Sigmoid colon (tissue), 7 donors: Measurements from ENCODE around the gene FKBP10. TPM values are rescaled to one million over a fixed set of nuclear protein-coding genes. Genes with fewer than 3 reads are reported as not detected.
A peak's percentile ranks its signal among the peaks of the same experiment; 100 is the strongest.

Experiments
- DNase-seq: peaks from one replicate; pipeline ENCODE4 v3.0.0-alpha.2; 2019
- H3K27ac ChIP-seq, 4 donors: fragments of 200-600 bp; sonication (generic); one replicate each; pipeline ENCODE4 v1.5.1; 2016 to 2019; ENCODE audit warnings: mild to moderate bottlenecking in 1 of 4
- H3K27me3 ChIP-seq, 3 donors: fragments of 200-600 bp; sonication (generic); one replicate each; pipeline ENCODE4 v1.5.1; 2019; ENCODE audit warnings: mild to moderate bottlenecking in 1 of 3
- H3K36me3 ChIP-seq, 4 donors: fragments of 200-600 bp; sonication (generic); one replicate each; pipeline ENCODE4 v1.5.1; 2016 to 2019
- H3K4me1 ChIP-seq, 4 donors: fragments of 200-600 bp; sonication (generic); one replicate each; pipeline ENCODE4 v1.5.1; 2017 to 2019
- H3K4me3 ChIP-seq, 4 donors: fragments of 200-600 bp; sonication (generic); one replicate each; pipeline ENCODE4 v1.5.1; 2017 to 2019; ENCODE audit warnings: mild to moderate bottlenecking in 2 of 4, moderate library complexity in 1 of 4
- H3K9me3 ChIP-seq, 4 donors: fragments of 200-600 bp in 3 of 4; sonication (generic) in 3 of 4; one replicate each; pipeline versions ENCODE4 v1.5.1 to v1.6.1; 2013 to 2019
- CTCF ChIP-seq, 4 experiments: fragments of 450-650 bp in 3 of 4; fragments of 200-600 bp in 1 of 4; IDR thresholded peaks; one replicate each; pipeline ENCODE4 v1.5.1; 2016 to 2019; ENCODE audit warnings: antibody characterized with exemption in 4 of 4, mild to moderate bottlenecking in 3 of 4, moderate library complexity in 2 of 4
- EP300 ChIP-seq, 4 donors: sonication (generic); formaldehyde crosslinking; IDR thresholded peaks; one replicate each; pipeline ENCODE4 v1.6.1; 2017; ENCODE audit warnings: antibody characterized with exemption in 4 of 4
- POLR2A ChIP-seq, 2 donors: fragments of 450-650 bp; IDR thresholded peaks; one replicate each; pipeline ENCODE4 v1.6.1; 2016; ENCODE audit warnings: antibody characterized with exemption in 2 of 2, mild to moderate bottlenecking in 2 of 2, moderate library complexity in 2 of 2
- POLR2AphosphoS5 ChIP-seq, 4 donors: sonication (generic); formaldehyde crosslinking; IDR thresholded peaks; one replicate each; pipeline ENCODE4 v1.6.1; 2017; ENCODE audit warnings: antibody characterized with exemption in 4 of 4
- WGBS, 2 donors: extraction: QIAGEN DNeasy Blood & Tissue Kit; methylation state at CpG; one replicate each; pipeline ENCODE4 v1.1.7; 2013; 5-methylcytosine and 5-hydroxymethylcytosine counted together
- intact Hi-C: fragments of 100-400 bp; cut with DNase I; formaldehyde crosslinking; loops from one replicate; pipeline ENCODE4 v1.15.1; 2023
- polyA plus RNA-seq, 3 donors: library from polyadenylated mRNA; stranded (reverse); fragments of 200-250 nt; gene quantifications; one replicate each; pipeline ENCODE4 v1.2.3, GENCODE V29; 2013
- total RNA-seq, 4 donors: library from RNA; depleted of rRNA; stranded (reverse); fragments of >200 nt; gene quantifications; one replicate each; pipeline ENCODE4 v1.1.0, GENCODE V29; 2016
- donor health status: healthy with polysubstance abuse.
- donor health status: Bipolar disorder and iron deficiency.
- donor health status: healthy.

Gene FKBP10
- total and polyA plus RNA-seq, 7 donors: 5.5 to 71.2 (median 34.2) TPM

GRCh38 chr17:41800601-41801373, 12.0 kb upstream of the FKBP10 start:
- intact Hi-C loops: loop anchor here (1.0 kb wide), 1 partner anchor 62 kb away; no protein-coding TSS in a partner anchor
- DNase-seq: peak; percentile 74
- no peak overlapping the region for H3K4me3 ChIP-seq
- H3K27ac ChIP-seq: peak overlapping the region in 2 of 4 donors; percentile 9 to 14
- WGBS, 2 donors: 7 to 53% methylated on average over 18 of the region's 18 CpGs
- H3K9me3 ChIP-seq: no peaks in the 10 kb centered on the region
- TF ChIP-seq EP300 (IDR thresholded peaks at IDR 0.05) (no peak), POLR2AphosphoS5 (IDR thresholded peaks at IDR 0.05) (no peak), CTCF (IDR thresholded peaks at IDR 0.05) (no peak), POLR2A (IDR thresholded peaks at IDR 0.05) (no peak)
- H3K27me3 ChIP-seq: no peaks in the 10 kb centered on the region
- peaks cover 0 to 12% (median 9%) of the 10 kb centered on the region in 4 donors for H3K4me1 ChIP-seq
- H3K36me3 ChIP-seq: no peaks in the 10 kb centered on the region

GRCh38 chr17:41801374-41802271, 11.2 kb upstream of the FKBP10 start:
- peak in 1 of 4 donors; percentile 40 for TF ChIP-seq POLR2AphosphoS5 (IDR thresholded peaks at IDR 0.05)
- peak; percentile 83 to 97 (median 96) for TF ChIP-seq CTCF (IDR thresholded peaks at IDR 0.05)
- no peak for TF ChIP-seq EP300 (IDR thresholded peaks at IDR 0.05)
- Histone ChIP-seq H3K4me1 (peaks cover 0 to 12% (median 9%) of the 10 kb centered on the region in 4 donors), H3K27ac (peak overlapping the region in 2 of 4 donors; percentile 9 to 14), H3K27me3 (no peaks in the 10 kb centered on the region), H3K36me3 (no peaks in the 10 kb centered on the region), H3K9me3 (no peaks in the 10 kb centered on the region), H3K4me3 (peak overlapping the region in 1 of 4 donors; percentile 16)
- intact Hi-C loops: loop anchor here (1.0 kb wide), 1 partner anchor 63 kb away; no protein-coding TSS in a partner anchor
- WGBS, 2 donors: 9 to 21% methylated on average over 14 of the region's 14 CpGs
- peak; percentile 91 for DNase-seq

GRCh38 chr17:41803049-41804020, 9.5 kb upstream of the FKBP10 start:
- DNase-seq: no peak
- intact Hi-C loops: no loop called here
- H3K4me3 ChIP-seq: no peak overlapping the region
- H3K27ac ChIP-seq: no peak overlapping the region
- H3K36me3 ChIP-seq: no peaks in the 10 kb centered on the region
- no peaks in the 10 kb centered on the region for H3K27me3 ChIP-seq
- WGBS, 2 donors: 74 to 82% methylated on average over 24 of the region's 24 CpGs
- no peaks in the 10 kb centered on the region for H3K9me3 ChIP-seq
- no peak for TF ChIP-seq POLR2AphosphoS5 (IDR thresholded peaks at IDR 0.05)
- no peak for TF ChIP-seq CTCF (IDR thresholded peaks at IDR 0.05)
- no peak for TF ChIP-seq POLR2A (IDR thresholded peaks at IDR 0.05)
- no peak for TF ChIP-seq EP300 (IDR thresholded peaks at IDR 0.05)
- peaks cover 0 to 12% (median 9%) of the 10 kb centered on the region in 4 donors for H3K4me1 ChIP-seq
